ENCODE measurements around the gene PDCD10. TPM values are rescaled to one million over a fixed set of nuclear protein-coding genes. Genes with fewer than 3 reads are reported as not detected.

PDCD10 gene
- total RNA-seq, 4 donors from 2014 or later, result 45.9 to 104 (median 78.0) TPM

GRCh38 chr3:167653155-167653554 is 81.5 kb downstream of the PDCD10 start:
- intact Hi-C loops (cut with DNase I), result no loop called here
- peak overlapping the region in 2 of 4 donors; percentile 43 to 62 for H3K27ac ChIP-seq
- peaks cover 0 to 26% (median 6%) of the 10 kb centered on the region in 3 donors for H3K4me1 ChIP-seq
- H3K36me3 ChIP-seq, result no peaks in the 10 kb centered on the region
- DNase-seq, result no peak
- 53 to 67% methylated on average over 1 of the region's 1 CpG for WGBS, 2 donors
- H3K27me3 ChIP-seq, result no peaks in the 10 kb centered on the region
- H3K9me3 ChIP-seq, result no peaks in the 10 kb centered on the region
- TF ChIP-seq, protein P1, sequence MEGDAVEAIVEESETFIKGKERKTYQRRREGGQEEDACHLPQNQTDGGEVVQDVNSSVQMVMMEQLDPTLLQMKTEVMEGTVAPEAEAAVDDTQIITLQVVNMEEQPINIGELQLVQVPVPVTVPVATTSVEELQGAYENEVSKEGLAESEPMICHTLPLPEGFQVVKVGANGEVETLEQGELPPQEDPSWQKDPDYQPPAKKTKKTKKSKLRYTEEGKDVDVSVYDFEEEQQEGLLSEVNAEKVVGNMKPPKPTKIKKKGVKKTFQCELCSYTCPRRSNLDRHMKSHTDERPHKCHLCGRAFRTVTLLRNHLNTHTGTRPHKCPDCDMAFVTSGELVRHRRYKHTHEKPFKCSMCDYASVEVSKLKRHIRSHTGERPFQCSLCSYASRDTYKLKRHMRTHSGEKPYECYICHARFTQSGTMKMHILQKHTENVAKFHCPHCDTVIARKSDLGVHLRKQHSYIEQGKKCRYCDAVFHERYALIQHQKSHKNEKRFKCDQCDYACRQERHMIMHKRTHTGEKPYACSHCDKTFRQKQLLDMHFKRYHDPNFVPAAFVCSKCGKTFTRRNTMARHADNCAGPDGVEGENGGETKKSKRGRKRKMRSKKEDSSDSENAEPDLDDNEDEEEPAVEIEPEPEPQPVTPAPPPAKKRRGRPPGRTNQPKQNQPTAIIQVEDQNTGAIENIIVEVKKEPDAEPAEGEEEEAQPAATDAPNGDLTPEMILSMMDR (IDR thresholded peaks at IDR 0.05), result no peak
- no peak for TF ChIP-seq POLR2A (IDR thresholded peaks at IDR 0.05)
- H3K4me3 ChIP-seq, result peak overlapping the region in 3 of 4 donors; percentile 16 to 33 (median 16)

DNA sequence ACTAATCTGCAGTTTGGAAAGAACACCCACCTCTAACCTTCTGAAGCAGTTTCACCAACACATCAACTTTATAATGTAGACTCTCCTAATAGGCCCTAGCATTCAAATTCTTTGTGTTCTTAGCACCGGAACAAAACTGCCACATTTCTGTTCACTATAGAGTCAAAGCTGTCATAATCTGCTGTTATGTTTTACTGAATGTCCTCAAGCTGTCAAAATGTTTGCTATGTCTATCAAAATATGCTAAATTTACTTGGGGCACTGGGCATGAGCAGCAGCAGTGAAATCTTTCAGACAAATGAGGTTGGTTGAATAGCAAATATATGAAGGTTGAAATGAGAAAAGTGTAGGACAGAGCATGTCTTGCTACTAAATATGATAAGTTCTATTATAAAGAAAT is 82.9 kb downstream of the PDCD10 start:
- no peak for DNase-seq
- Histone ChIP-seq H3K36me3 (no peaks in the 10 kb centered on the region), H3K27me3 (no peaks in the 10 kb centered on the region), H3K27ac (no peak overlapping the region), H3K9me3 (no peaks in the 10 kb centered on the region), H3K4me1 (peaks cover 3 to 39% (median 9%) of the 10 kb centered on the region in 3 donors), H3K4me3 (no peak overlapping the region)
- TF ChIP-seq POLR2A (IDR thresholded peaks at IDR 0.05), result no peak
- TF ChIP-seq, protein P1 (IDR thresholded peaks at IDR 0.05), result no peak
- WGBS, 2 donors, result 87 to 89% methylated on average over 1 of the region's 1 CpG
- intact Hi-C loops (cut with DNase I), result no loop called here

GRCh38 chr3:167650459-167650858 is 84.2 kb downstream of the PDCD10 start:
- H3K27ac ChIP-seq, result no peak overlapping the region
- no peak overlapping the region for H3K4me3 ChIP-seq
- no peak for DNase-seq
- H3K4me1 ChIP-seq, result peaks cover 3 to 44% (median 9%) of the 10 kb centered on the region in 3 donors
- H3K9me3 ChIP-seq, result no peaks in the 10 kb centered on the region
- no peaks in the 10 kb centered on the region for H3K36me3 ChIP-seq
- intact Hi-C loops (cut with DNase I), result no loop called here
- no peaks in the 10 kb centered on the region for H3K27me3 ChIP-seq
- TF ChIP-seq POLR2A (IDR thresholded peaks at IDR 0.05), result no peak
- TF ChIP-seq, protein P1 (IDR thresholded peaks at IDR 0.05), result no peak
- WGBS, 2 donors, result 74 to 94% methylated on average over 2 of the region's 2 CpGs

- intact Hi-C loops (cut with DNase I), result no loop called here
- Histone ChIP-seq H3K4me1 (peaks cover 3 to 44% (median 9%) of the 10 kb centered on the region in 3 donors), H3K9me3 (no peaks in the 10 kb centered on the region), H3K4me3 (no peak overlapping the region), H3K27ac (no peak overlapping the region), H3K36me3 (no peaks in the 10 kb centered on the region), H3K27me3 (no peaks in the 10 kb centered on the region)
- 82 to 100% methylated on average over 1 of the region's 1 CpG for WGBS, 2 donors
- TF ChIP-seq, protein P1 (IDR thresholded peaks at IDR 0.05), result no peak
- no peak for TF ChIP-seq POLR2A (IDR thresholded peaks at IDR 0.05)
- DNase-seq, result no peak
Measured at GRCh38 chr3:167649746-167650145, 84.9 kb downstream of the PDCD10 start.

DNA sequence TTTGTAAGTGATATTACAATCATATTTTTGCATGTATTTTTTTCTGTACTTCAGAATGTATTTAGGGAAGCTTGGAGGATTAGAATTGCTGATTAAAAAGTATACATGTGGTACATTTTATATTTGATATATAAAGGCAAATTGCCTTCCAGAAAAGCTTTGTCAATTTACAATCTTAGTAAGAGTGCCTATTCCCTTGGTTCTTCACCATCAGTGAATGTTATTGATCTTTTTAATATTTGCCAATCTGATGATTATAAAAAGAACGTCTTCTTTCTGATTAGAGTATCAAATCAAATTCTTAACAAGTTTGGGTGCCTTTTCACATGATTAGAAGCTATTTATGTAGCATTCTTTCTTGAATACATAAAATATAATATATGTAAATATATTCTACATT is 90.1 kb downstream of the PDCD10 start:
- no peaks in the 10 kb centered on the region for H3K9me3 ChIP-seq
- H3K4me3 ChIP-seq, result no peak overlapping the region
- H3K27ac ChIP-seq, result no peak overlapping the region
- H3K27me3 ChIP-seq, result no peaks in the 10 kb centered on the region
- DNase-seq, result no peak
- no peak for TF ChIP-seq POLR2A (IDR thresholded peaks at IDR 0.05)
- TF ChIP-seq, protein P1 (IDR thresholded peaks at IDR 0.05), result no peak
- WGBS, 2 donors, result 67 to 76% methylated on average over 1 of the region's 1 CpG
- H3K36me3 ChIP-seq, result no peaks in the 10 kb centered on the region
- intact Hi-C loops (cut with DNase I), result no loop called here
- H3K4me1 ChIP-seq, result peaks cover 3 to 24% (median 4%) of the 10 kb centered on the region in 3 donors

Small RNAs within 50 kb of the gene (small RNA-seq; reads per million reads assigned to genes)
- gene HMGN1P8, result 0 reads per million in 4 donors

Other genes with a start within 250 kb of the PDCD10 start
- gene WDR49, start 81.0 kb downstream of the PDCD10 start, total RNA-seq, result 1 to 10 TPM in 3 of 4 donors, not detected in 1; 1.9 to 9.5 (median 7.4) TPM
- 1 to 10 TPM; 1.1 to 4.4 (median 3.5) TPM for gene SERPINI1, start 829 bp upstream of the PDCD10 start, total RNA-seq

Data from esophagus squamous epithelium (tissue), 5 donors.